22Rv1 (cell line): ENCODE results near the gene TLNRD1.

Experiments
- ZFX ChIP-seq: fragments of 450-650 bp; IDR thresholded peaks from 2 replicates; pipeline ENCODE4 v1.6.1; 2017; ENCODE audit warnings: antibody characterized with exemption, borderline replicate concordance
- TF ChIP-seq, protein P1 (sequence below): fragments of 450-650 bp; IDR thresholded peaks from 2 replicates; pipeline ENCODE4 v1.5.1; 2017; ENCODE audit warnings: mild to moderate bottlenecking

DNA sequence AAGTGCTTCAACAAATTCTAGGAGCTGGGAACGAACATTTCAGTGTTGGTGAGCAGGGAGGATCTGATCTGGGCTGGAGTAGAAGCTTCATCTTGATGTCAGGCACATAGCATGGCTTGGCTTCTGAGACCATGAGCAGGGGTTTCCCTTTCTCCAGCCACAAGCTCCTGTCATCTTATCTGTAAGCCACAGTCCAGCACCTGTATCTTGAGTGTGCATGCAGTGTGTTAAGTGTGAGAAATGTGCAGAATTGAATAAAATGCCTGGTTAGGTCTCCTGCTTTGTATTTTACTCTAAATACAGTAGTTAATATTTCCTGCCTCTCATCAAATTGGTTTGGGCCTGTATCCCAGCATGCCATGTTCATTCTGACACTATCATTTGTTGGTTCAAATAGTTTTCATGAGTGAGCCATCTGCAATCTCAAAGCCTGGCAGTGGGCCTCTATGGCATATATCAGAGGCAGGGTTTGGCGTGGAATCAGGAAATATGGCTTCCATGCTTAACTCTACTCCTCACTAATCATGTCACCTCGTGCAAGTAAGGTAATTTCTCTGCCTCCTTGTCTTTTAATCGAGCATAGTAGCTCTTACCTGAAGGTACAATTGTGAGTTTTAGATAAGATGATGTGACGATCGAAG, 43.3 kb downstream of the TLNRD1 start:
- TF ChIP-seq ZFX: no peak
- TF ChIP-seq, protein P1, sequence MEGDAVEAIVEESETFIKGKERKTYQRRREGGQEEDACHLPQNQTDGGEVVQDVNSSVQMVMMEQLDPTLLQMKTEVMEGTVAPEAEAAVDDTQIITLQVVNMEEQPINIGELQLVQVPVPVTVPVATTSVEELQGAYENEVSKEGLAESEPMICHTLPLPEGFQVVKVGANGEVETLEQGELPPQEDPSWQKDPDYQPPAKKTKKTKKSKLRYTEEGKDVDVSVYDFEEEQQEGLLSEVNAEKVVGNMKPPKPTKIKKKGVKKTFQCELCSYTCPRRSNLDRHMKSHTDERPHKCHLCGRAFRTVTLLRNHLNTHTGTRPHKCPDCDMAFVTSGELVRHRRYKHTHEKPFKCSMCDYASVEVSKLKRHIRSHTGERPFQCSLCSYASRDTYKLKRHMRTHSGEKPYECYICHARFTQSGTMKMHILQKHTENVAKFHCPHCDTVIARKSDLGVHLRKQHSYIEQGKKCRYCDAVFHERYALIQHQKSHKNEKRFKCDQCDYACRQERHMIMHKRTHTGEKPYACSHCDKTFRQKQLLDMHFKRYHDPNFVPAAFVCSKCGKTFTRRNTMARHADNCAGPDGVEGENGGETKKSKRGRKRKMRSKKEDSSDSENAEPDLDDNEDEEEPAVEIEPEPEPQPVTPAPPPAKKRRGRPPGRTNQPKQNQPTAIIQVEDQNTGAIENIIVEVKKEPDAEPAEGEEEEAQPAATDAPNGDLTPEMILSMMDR: no peak
